ENCODE measurements around the gene GEMIN8.
A peak's percentile ranks its signal among the peaks of the same experiment; 100 is the strongest.

GEMIN8 gene

DNA sequence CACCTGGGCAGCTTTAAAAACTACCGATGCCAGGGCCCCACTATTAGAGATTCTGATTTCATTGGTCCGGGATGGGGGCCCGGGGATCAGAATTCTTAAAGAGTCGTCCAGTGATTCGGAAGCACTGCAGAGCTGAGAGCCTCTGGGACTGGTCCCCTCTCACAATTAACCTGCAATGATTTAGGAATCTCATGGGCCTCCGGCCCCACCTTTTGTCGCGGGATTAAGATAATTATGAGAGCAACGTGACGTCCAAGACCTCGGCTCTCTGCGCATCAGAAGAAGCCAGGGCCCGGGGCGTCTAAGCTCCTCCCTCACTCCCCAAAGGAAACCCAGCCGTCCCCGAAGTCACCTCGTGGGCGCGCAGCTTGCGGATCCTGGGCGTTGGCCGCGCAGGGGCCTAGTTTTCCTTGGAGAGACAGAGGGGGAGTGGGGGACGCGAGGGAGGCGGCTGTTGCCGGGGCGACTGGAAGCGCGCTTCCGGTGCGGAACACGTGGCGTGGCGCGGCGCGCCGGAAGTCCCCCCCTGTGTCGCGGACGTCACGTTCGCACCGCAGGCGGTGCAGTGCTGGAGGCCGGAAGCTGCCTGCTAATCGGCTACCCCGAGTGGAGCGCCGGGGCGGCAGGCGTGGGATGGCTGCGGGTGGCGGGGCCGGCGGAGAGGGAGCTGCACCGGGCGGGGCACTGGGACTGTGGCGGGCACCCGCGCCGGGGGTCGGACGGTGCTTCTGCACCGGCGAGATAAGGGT, at the start of gene GEMIN8:
GEMIN8 (minus strand) TSS at position 468 of the 749 bp plus-strand sequence. CDS start 8,414 bp downstream, outside the sequence.
- H3K4me3 ChIP-seq (ENCODE audit: low read depth, low read length): peak within 1 kb of the TSS; percentile 83
- TF ChIP-seq CTCF (IDR thresholded peaks at IDR 0.05; ENCODE audit: insufficient read depth, low read depth, low read length, missing control alignments): no peak
- DNase-seq (ENCODE audit: low read depth): peak; percentile 92

- DNase-seq (ENCODE audit: low read depth): no peak
- H3K4me3 ChIP-seq (ENCODE audit: low read depth, low read length): no peak overlapping the region
- TF ChIP-seq CTCF (IDR thresholded peaks at IDR 0.05; ENCODE audit: insufficient read depth, low read depth, low read length, missing control alignments): no peak
These were observed 46.9 kb upstream of the GEMIN8 start for GRCh38 chrX:14076639-14077038.

- DNase-seq (ENCODE audit: low read depth): no peak
- TF ChIP-seq CTCF (IDR thresholded peaks at IDR 0.05; ENCODE audit: insufficient read depth, low read depth, low read length, missing control alignments): no peak
- H3K4me3 ChIP-seq (ENCODE audit: low read depth, low read length): no peak overlapping the region
These were observed 43.9 kb upstream of the GEMIN8 start for GRCh38 chrX:14073556-14073955.

DNA sequence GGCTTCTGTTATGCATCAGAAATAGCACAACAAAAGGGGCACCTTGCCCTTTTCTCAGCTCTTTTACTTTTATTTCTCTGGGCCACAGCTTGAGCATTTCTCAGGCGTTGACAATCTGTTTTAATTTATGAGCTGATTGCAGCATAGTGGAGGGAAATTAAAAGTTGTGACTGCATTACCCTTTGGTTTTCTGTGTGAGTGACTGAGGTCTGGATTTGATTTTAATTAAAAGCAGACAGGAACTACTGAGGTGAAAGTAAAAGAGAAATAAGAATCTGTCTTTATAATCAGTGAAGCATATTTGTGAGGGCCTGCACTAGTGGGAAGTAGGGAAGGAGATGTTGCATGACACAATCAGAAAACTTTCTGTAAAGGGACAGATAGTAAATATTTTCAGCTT, 43.4 kb upstream of the GEMIN8 start:
- no peak overlapping the region for H3K4me3 ChIP-seq (ENCODE audit: low read depth, low read length)
- no peak for TF ChIP-seq CTCF (IDR thresholded peaks at IDR 0.05; ENCODE audit: insufficient read depth, low read depth, low read length, missing control alignments)
- no peak for DNase-seq (ENCODE audit: low read depth)

DNA sequence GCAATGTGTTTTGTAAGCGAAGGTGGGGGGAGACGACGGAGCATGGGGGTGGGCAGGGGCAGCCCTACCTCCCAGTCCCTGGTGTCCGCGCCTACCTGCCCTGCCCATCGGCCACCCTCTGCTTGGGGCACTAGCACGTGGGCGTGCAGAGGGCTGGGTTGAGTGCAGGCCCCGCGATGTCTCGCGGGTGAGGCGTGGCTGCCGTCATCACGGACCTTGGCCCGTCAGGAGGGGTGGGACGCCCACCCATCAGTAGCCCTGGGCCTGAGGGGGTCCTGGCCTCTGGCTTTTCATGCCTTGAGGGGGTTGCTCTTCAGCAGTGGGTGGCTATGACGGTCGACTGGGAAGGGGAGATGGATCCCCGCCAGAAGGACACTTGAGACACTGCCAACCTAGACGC, 36.1 kb upstream of the GEMIN8 start:
- H3K4me3 ChIP-seq (ENCODE audit: low read depth, low read length): no peak overlapping the region
- TF ChIP-seq CTCF (IDR thresholded peaks at IDR 0.05; ENCODE audit: insufficient read depth, low read depth, low read length, missing control alignments): no peak
- DNase-seq (ENCODE audit: low read depth): no peak

DNA sequence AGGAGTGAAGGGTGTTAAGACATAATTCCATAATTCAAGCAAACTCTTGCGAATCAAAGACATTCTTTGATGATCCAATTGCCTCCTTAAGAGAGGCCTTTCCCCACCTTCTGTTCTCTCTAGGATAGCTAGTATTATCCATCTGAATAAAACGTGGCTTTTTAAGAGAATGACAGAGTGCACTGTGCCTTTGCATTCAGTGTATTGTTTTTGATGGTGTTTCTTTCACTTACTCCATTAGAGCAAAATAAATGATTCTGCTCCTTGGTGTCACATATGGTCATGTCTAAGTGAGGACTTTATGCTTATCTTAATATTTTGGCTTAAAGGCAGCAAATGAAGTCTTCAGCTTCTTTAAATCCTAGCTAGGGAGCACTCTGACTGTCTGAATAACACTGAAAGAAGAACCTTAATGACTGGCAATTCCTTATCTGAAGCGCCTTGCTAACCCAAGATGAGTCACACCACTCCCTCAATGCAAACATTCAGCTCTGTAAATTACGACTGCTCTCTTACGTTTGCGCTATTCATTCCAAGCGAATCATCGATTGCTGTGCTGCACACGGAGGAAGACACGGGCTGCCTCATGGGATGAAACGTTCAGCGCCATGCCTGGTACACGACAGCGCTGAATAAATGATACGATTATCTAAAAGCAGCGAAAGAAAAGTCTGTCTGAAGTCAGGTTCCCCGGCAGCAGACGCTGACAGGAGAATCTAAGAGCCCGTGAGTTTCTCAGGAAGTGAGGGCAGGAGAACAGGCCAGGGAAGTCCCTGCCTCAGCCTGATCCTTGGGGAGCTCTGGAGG, 35.1 kb upstream of the GEMIN8 start:
- no peak for TF ChIP-seq CTCF (IDR thresholded peaks at IDR 0.05; ENCODE audit: insufficient read depth, low read depth, low read length, missing control alignments)
- DNase-seq (ENCODE audit: low read depth): no peak
- H3K4me3 ChIP-seq (ENCODE audit: low read depth, low read length): no peak overlapping the region
